Prostate gland (tissue), 2 donors: Measurements from ENCODE around the gene TAF5. TPM values are rescaled to one million over a fixed set of nuclear protein-coding genes. Genes with fewer than 3 reads are reported as not detected.

Source experiments
- DNase-seq: peaks from one replicate; pipeline ENCODE4 v3.0.0-alpha.2; 2019; ENCODE audit warnings: low spot score
- H3K27ac ChIP-seq, 2 donors: fragments of 200-600 bp; sonication (generic); 2 replicates each; pipeline ENCODE4 v1.5.1; 2017 to 2019
- H3K27me3 ChIP-seq: fragments of 200-600 bp; sonication (generic); replicated peaks from 2 replicates; pipeline ENCODE4 v1.5.1; 2019; ENCODE audit not compliant: insufficient read depth
- H3K36me3 ChIP-seq, 2 donors: fragments of 200-600 bp; sonication (generic); 1 replicate in 1 of 2; 2 replicates in 1 of 2; pipeline versions ENCODE4 v1.5.1 to v1.8.1; 2017 to 2019
- H3K4me1 ChIP-seq: fragments of 200-600 bp; sonication (generic); replicated peaks from 2 replicates; pipeline ENCODE4 v1.5.1; 2019
- H3K4me3 ChIP-seq, 2 donors: fragments of 200-600 bp; sonication (generic); 2 replicates each; pipeline ENCODE4 v1.5.1; 2017 to 2019
- H3K9me3 ChIP-seq: fragments of 200-600 bp; sonication (generic); 2 replicates; pipeline ENCODE4 v1.5.1; 2017
- CTCF ChIP-seq, 4 experiments: fragments of 200-600 bp in 2 of 4; fragments of 450-650 bp in 2 of 4; sonication (generic) in 2 of 4; IDR thresholded peaks; 1 replicate in 3 of 4; 2 replicates in 1 of 4; pipeline ENCODE4 v1.5.1; 2016 to 2019; ENCODE audit warnings: antibody characterized with exemption in 4 of 4, mild to moderate bottlenecking in 2 of 4, moderate library complexity in 2 of 4
- POLR2A ChIP-seq: fragments of 450-650 bp; IDR thresholded peaks from one replicate; pipeline ENCODE4 v1.6.1; 2016; ENCODE audit warnings: antibody characterized with exemption, mild to moderate bottlenecking
- POLR2AphosphoS5 ChIP-seq: sonication (generic); formaldehyde crosslinking; IDR thresholded peaks from one replicate; pipeline ENCODE4 v1.6.1; 2017; ENCODE audit warnings: antibody characterized with exemption
- WGBS: methylation state at CpG from one replicate; pipeline ENCODE4 v1.1.5; 2018; 5-methylcytosine and 5-hydroxymethylcytosine counted together
- intact Hi-C: fragments of 100-400 bp; cut with DNase I; formaldehyde crosslinking; loops from one replicate; pipeline ENCODE4 v1.14.2; 2022
- total RNA-seq, 2 donors: library from RNA; depleted of rRNA; stranded (reverse); fragments of >200 nt; gene quantifications; one replicate each; pipeline ENCODE4 v1.1.0, GENCODE V29; 2016

The TAF5 gene
- total RNA-seq, 2 donors from 2014 or later: 3.7 to 16.0 TPM

- under 1% methylated on average over 56 of the region's 56 CpGs for WGBS
Measured at GRCh38 chr10:103396067-103396788, 28.5 kb downstream of the TAF5 start, which contains the start of the genes ATP5MK and PDCD11. TSS of gene ATP5MK (minus strand) at chr10:103396475. CDS start at chr10:103392457, 4,018 bp downstream. TSS of gene PDCD11 (plus strand) at chr10:103396626. CDS start at chr10:103398427, 1,801 bp downstream.

GRCh38 chr10:103396789-103397087, 29.0 kb downstream of the TAF5 start:
- H3K4me1 ChIP-seq: peaks cover 14% of the 10 kb centered on the region
- DNase-seq: no peak
- H3K27me3 ChIP-seq: no peaks in the 10 kb centered on the region
- H3K4me3 ChIP-seq: peak overlapping the region; percentile 51 to 74
- peak overlapping the region; percentile 57 to 65 for H3K27ac ChIP-seq
- TF ChIP-seq POLR2AphosphoS5 (no peak), CTCF (IDR thresholded peaks at IDR 0.05) (no peak), POLR2A (no peak)
- H3K9me3 ChIP-seq: no peaks in the 10 kb centered on the region
- WGBS: 2% methylated on average over 8 of the region's 8 CpGs
- intact Hi-C loops: loop anchor here (1.0 kb wide), 1 partner anchor 28 kb away; no protein-coding TSS in a partner anchor
- no peaks in the 10 kb centered on the region for H3K36me3 ChIP-seq

More at GRCh38 chr10:103396067-103396788, 28.5 kb downstream of the TAF5 start, which contains the start of the genes ATP5MK and PDCD11:
- Histone ChIP-seq H3K27me3 (no peaks in the 10 kb centered on the region), H3K27ac (peak within 1 kb of the TSS; percentile 61 to 65), H3K9me3 (no peaks in the 10 kb centered on the region), H3K4me3 (peak within 1 kb of the TSS; percentile 51 to 74), H3K36me3 (no peaks in the 10 kb centered on the region), H3K4me1 (peaks cover 14% of the 10 kb centered on the region)
- DNase-seq: peak; percentile 98
- intact Hi-C loops: loop anchor here (1.0 kb wide), 1 partner anchor 28 kb away; no protein-coding TSS in a partner anchor
- TF ChIP-seq POLR2A: peak; percentile 38
- peak; percentile 98 for TF ChIP-seq POLR2AphosphoS5
- peak in 2 of 4 experiments; percentile 11 to 16 for TF ChIP-seq CTCF (IDR thresholded peaks at IDR 0.05)

- Histone ChIP-seq H3K27ac (no peak overlapping the region), H3K36me3 (no peaks in the 10 kb centered on the region), H3K4me1 (peaks cover 14% of the 10 kb centered on the region), H3K9me3 (no peaks in the 10 kb centered on the region), H3K4me3 (peak overlapping the region; percentile 51 to 74), H3K27me3 (no peaks in the 10 kb centered on the region)
- intact Hi-C loops: no loop called here
- 56% methylated on average over 19 of the region's 19 CpGs for WGBS
- TF ChIP-seq POLR2A (no peak), POLR2AphosphoS5 (no peak), CTCF (IDR thresholded peaks at IDR 0.05) (no peak)
- no peak for DNase-seq
Measured at GRCh38 chr10:103397191-103397825, 29.5 kb downstream of the TAF5 start.

- intact Hi-C loops: no loop called here
- peaks cover 19 to 25% of the 10 kb centered on the region in 2 donors for H3K36me3 ChIP-seq
- no peaks in the 10 kb centered on the region for H3K9me3 ChIP-seq
- TF ChIP-seq CTCF (IDR thresholded peaks at IDR 0.05): no peak
- TF ChIP-seq POLR2A: no peak
- no peak for TF ChIP-seq POLR2AphosphoS5
- no peak for DNase-seq
- WGBS: 92% methylated on average over 2 of the region's 2 CpGs
- no peaks in the 10 kb centered on the region for H3K27me3 ChIP-seq
- H3K4me1 ChIP-seq: no peaks in the 10 kb centered on the region
- H3K27ac ChIP-seq: no peak overlapping the region
- H3K4me3 ChIP-seq: no peak overlapping the region
Measured at GRCh38 chr10:103413564-103413963, 45.8 kb downstream of the TAF5 start.
